ENCODE measurements around the gene AMFR. TPM values are rescaled to one million over a fixed set of nuclear protein-coding genes. Genes with fewer than 3 reads are reported as not detected.

The AMFR gene
- total RNA-seq, 2 experiments from 2014 or later = 35.9 to 41.6 TPM

DNA sequence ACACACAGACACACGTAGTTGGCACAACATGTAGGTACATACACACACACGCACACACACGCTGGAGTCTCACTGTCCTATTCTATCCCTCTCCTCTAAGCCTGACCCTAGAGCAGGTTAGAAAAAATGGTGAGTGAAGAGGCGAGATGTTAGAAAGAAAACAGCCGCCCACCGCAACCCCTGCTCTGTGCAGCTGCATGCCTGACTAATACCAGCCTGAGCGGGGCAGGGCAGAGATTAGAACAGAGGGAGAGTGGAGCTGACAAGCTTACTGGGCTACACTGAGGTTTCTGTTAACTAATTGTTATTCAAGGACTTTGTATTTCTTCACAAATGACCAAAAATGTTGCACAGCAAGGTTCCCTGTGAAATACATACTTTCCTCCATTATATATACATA lies 59.8 kb downstream of the AMFR start:
- H3K9me3 Mint-ChIP-seq = no peaks in the 10 kb centered on the region
- H3K4me3 Mint-ChIP-seq = no peak overlapping the region
- H3K27ac Mint-ChIP-seq = no peak overlapping the region
- peaks cover 16% of the 10 kb centered on the region for H3K36me3 Mint-ChIP-seq (ENCODE audit: low read depth)
- ChIA-PET CTCF (interaction anchor here (0.9 kb wide), 1 partner anchor 9 kb away, joined by 3 read pairs; no protein-coding TSS in a partner anchor), POLR2A (no interaction called here)
- no peaks in the 10 kb centered on the region for H3K4me1 Mint-ChIP-seq (ENCODE audit: low read depth)
- DNase-seq = no peak
- no peak for ATAC-seq
- TF ChIP-seq, protein P1, sequence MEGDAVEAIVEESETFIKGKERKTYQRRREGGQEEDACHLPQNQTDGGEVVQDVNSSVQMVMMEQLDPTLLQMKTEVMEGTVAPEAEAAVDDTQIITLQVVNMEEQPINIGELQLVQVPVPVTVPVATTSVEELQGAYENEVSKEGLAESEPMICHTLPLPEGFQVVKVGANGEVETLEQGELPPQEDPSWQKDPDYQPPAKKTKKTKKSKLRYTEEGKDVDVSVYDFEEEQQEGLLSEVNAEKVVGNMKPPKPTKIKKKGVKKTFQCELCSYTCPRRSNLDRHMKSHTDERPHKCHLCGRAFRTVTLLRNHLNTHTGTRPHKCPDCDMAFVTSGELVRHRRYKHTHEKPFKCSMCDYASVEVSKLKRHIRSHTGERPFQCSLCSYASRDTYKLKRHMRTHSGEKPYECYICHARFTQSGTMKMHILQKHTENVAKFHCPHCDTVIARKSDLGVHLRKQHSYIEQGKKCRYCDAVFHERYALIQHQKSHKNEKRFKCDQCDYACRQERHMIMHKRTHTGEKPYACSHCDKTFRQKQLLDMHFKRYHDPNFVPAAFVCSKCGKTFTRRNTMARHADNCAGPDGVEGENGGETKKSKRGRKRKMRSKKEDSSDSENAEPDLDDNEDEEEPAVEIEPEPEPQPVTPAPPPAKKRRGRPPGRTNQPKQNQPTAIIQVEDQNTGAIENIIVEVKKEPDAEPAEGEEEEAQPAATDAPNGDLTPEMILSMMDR (IDR thresholded peaks at IDR 0.05) = no peak
- H3K27me3 Mint-ChIP-seq = no peaks in the 10 kb centered on the region
- intact Hi-C loops (cut with micrococcal nuclease) = no loop called here

DNA sequence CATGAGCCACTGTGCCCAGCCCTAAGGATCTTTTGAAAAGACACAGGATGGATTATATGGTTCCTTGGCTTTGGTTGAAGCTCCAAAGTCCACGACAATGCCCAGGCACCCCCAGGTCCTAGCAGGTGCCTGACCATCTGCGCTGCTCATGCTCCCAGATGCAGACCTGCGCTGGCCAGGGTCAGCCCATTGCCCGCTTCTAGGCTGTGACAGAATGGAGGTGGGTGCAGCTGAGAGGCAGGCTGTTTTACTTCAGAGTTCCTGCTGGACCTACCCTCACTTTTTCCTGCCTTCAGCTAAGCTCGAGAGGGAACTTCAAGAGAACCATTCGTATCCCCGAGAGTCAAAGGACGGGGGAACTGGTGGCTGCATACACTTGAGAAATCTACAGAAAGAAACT lies 60.5 kb downstream of the AMFR start:
- no peak overlapping the region for H3K4me3 Mint-ChIP-seq
- ATAC-seq = no peak
- intact Hi-C loops (cut with micrococcal nuclease) = no loop called here
- H3K27me3 Mint-ChIP-seq = no peaks in the 10 kb centered on the region
- no peaks in the 10 kb centered on the region for H3K9me3 Mint-ChIP-seq
- H3K4me1 Mint-ChIP-seq (ENCODE audit: low read depth) = peaks cover 2% of the 10 kb centered on the region
- CTCF ChIA-PET = no interaction called here
- POLR2A ChIA-PET = interaction anchor here (1.0 kb wide), 1 partner anchor 8 kb away, joined by 3 read pairs; no protein-coding TSS in a partner anchor
- TF ChIP-seq, protein P1 (IDR thresholded peaks at IDR 0.05) = no peak
- peaks cover 14% of the 10 kb centered on the region for H3K36me3 Mint-ChIP-seq (ENCODE audit: low read depth)
- no peak for DNase-seq
- H3K27ac Mint-ChIP-seq = no peak overlapping the region

DNA sequence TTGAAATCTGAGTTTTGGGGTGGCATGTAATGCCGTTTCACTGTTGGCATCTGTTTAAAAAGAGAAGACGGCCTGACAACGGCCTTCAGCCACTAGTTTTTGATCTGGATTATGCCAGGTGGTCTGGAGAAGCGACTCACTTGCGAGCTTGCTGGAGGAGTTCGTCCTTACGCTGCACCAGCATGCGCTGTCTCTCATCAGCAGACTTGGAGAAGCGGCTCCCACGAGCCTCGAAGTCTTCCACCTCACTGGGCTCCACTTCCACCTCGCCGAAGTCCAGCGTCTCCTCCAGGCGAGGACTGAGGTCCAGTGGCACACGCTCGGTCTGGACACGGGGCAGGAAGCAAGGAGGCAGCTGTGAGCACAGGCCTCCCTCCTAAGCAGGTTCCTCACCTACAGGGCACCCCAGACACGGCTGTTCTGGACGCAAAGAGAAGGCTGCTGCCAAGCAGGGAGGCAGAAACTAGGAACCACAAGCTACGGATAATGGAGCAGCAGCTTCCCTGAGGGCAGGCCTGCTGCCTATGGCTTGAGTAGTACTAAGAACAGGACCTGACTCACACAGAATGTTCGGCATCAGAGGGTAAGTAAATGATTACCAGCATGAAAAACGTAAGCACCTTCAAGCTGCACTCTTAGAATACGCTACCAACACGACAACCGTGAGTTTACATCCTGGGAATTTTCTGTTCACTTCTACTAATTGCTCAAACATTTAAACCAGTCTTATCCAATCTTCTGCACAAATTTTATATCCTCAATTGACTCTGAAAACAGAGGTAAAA lies 61.4 kb downstream of the AMFR start:
- H3K4me1 Mint-ChIP-seq (ENCODE audit: low read depth) = peaks cover 8% of the 10 kb centered on the region

DNA sequence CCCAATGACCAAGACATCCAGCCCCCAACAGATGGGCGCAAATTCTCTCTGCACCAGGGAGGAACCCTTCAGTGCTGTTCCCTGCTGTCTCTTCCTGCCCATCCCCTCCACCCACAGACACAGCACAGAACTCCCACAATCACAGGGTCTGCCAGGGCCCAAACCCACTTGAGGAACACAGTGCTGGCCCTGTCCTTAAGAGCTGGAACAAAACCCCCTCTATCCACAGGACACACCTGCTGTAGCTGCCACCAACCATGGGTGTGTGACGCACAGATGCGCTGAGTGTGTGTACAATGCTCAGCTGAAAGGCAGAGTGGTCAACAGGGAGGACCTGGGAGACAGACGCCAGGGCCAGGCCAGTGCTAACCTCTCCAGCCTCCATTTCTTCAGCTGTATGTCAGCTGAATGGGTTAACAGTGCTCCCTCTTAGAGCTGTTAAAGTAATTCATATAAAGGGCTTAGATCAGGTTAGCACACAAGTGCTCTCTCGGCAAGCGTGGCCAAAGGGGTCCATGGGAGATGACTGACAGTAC lies 62.1 kb downstream of the AMFR start:
- TF ChIP-seq, protein P1 (IDR thresholded peaks at IDR 0.05) = no peak
- no peaks in the 10 kb centered on the region for H3K27me3 Mint-ChIP-seq
- H3K4me3 Mint-ChIP-seq = no peak overlapping the region
- DNase-seq = no peak
- CTCF ChIA-PET = no interaction called here
- H3K27ac Mint-ChIP-seq = no peak overlapping the region
- no peak for ATAC-seq
- H3K9me3 Mint-ChIP-seq = no peaks in the 10 kb centered on the region
- H3K36me3 Mint-ChIP-seq (ENCODE audit: low read depth) = peaks cover 8% of the 10 kb centered on the region
- POLR2A ChIA-PET = no interaction called here
- intact Hi-C loops (cut with micrococcal nuclease) = no loop called here
- H3K4me1 Mint-ChIP-seq (ENCODE audit: low read depth) = peaks cover 11% of the 10 kb centered on the region

More for the DNA sequence above, 61.4 kb downstream of the AMFR start:
- CTCF ChIA-PET = no interaction called here
- POLR2A ChIA-PET = interaction anchor here (1.0 kb wide), 1 partner anchor 7 kb away, joined by 3 read pairs; no protein-coding TSS in a partner anchor
- Mint-ChIP-seq H3K4me3 (no peak overlapping the region), H3K27ac (no peak overlapping the region), H3K27me3 (no peaks in the 10 kb centered on the region), H3K36me3 (ENCODE audit: low read depth) (peaks cover 10% of the 10 kb centered on the region), H3K9me3 (no peaks in the 10 kb centered on the region)
- no peak for DNase-seq
- intact Hi-C loops (cut with micrococcal nuclease) = no loop called here
- ATAC-seq = no peak
- TF ChIP-seq, protein P1 (IDR thresholded peaks at IDR 0.05) = no peak

DNA sequence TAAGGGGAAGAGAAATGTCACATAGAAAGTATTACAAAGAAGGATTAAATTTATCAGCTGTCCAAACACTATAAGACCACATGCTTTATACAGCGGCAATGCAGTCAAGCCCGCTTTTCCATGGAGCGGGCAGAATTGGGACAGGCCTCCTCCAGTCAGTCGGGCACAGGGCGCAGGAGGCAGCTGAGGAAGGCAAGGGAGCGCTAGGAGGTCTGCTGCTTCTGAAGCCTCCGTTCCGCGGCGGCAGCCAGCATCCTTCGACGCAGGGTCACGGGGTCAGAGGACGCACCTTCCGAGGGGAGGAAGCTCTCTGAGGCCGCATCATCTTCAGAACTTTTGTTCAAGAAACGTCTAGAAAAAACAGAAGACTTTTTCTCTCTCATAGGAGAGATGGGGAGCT lies 62.6 kb downstream of the AMFR start:
- POLR2A ChIA-PET = no interaction called here
- ATAC-seq (no peak), DNase-seq (no peak)
- Mint-ChIP-seq H3K4me1 (ENCODE audit: low read depth) (peaks cover 16% of the 10 kb centered on the region), H3K4me3 (no peak overlapping the region), H3K27ac (no peak overlapping the region), H3K9me3 (no peaks in the 10 kb centered on the region), H3K27me3 (no peaks in the 10 kb centered on the region), H3K36me3 (ENCODE audit: low read depth) (peaks cover 8% of the 10 kb centered on the region)
- TF ChIP-seq, protein P1 (IDR thresholded peaks at IDR 0.05) = no peak
- CTCF ChIA-PET = interaction anchor here (0.9 kb wide), 1 partner anchor 47 kb away, joined by 3 read pairs; no protein-coding TSS in a partner anchor
- intact Hi-C loops (cut with micrococcal nuclease) = no loop called here

All from activated CD8-positive, alpha-beta T cell treated with anti-CD3 and anti-CD28 coated beads for 36 hours (primary cell).